ENCODE measurements around the gene RXRA. TPM values are rescaled to one million over a fixed set of nuclear protein-coding genes. Genes with fewer than 3 reads are reported as not detected.

RXRA gene
- total and polyA plus RNA-seq, 2 of the 13 experiments (the other 11 are each of a cell fraction or from before 2014, with no cell fraction given) = 18.9 to 29.2 TPM

DNA sequence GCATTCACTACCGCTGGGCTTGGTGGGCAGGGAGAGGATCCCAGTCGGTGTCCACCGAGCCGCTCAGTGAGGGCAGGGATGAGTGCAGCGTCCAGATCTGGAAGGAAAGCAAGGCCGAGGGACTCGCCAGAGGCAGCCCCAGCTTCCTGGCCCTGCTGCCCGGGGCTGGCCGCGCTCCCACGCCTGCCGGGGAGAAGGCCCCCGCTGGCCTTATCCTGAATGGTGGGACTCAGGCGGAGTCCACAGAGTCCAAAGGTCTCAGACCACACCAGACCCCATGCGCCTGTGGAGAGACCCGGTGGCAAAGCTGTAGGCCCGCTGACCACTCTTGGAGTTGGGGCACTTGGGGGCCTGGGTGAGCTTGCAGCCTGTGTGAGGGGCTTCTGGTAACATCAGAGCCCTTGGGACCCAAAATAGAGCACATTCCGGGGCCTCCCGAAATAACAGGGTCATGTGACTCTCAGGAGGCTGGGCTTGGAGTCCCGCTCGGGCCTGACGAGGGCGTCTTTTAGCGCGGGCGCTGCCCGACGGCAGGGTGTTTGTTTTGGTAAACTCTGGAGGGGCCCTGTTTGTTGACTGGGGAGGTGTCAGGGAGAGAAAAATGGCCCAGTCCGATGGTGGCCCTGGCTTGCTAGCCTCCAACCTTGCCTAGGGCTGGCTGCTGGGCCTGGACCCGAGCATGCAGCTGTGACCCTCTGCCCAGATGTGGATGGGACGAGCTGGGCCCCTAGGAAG is 2.8 kb downstream of the RXRA start (continued):
- no peak for TF ChIP-seq GRHL1 (CRISPR knock-in tag; conservative IDR thresholded peaks at IDR 0.05)
- no peak for TF ChIP-seq RORA (CRISPR knock-in tag; IDR thresholded peaks at IDR 0.05)
- TF ChIP-seq ZNF547 (CRISPR knock-in tag; IDR thresholded peaks at IDR 0.05) = peak; percentile 73; the same call in 1 of the 2 replicates
- TF ChIP-seq ZNF275 (CRISPR knock-in tag; IDR thresholded peaks at IDR 0.05; ENCODE audit: borderline replicate concordance) = peak; percentile 84; the same call in 1 of the 2 replicates
- peak; percentile 87 for TF ChIP-seq ASH2L (IDR thresholded peaks at IDR 0.05; ENCODE audit: insufficient read length, low read depth, low read length)
- no peak for TF ChIP-seq ZFP1 (CRISPR knock-in tag; IDR thresholded peaks at IDR 0.05)
- no peak for TF ChIP-seq ZIK1 (CRISPR knock-in tag; IDR thresholded peaks at IDR 0.05; ENCODE audit: borderline replicate concordance, low read depth)
- peak; percentile 97 for TF ChIP-seq FOXP1 (IDR thresholded peaks at IDR 0.05)
- TF ChIP-seq FOXP1 (CRISPR knock-in tag; IDR thresholded peaks at IDR 0.05) = peak; percentile 99
- peak; percentile 70; the same call in 1 of the 2 replicates for TF ChIP-seq TMF1 (CRISPR knock-in tag; IDR thresholded peaks at IDR 0.05; ENCODE audit: low read depth)
- no peak for TF ChIP-seq ZNF580 (CRISPR knock-in tag; IDR thresholded peaks at IDR 0.05; ENCODE audit: borderline replicate concordance, low read depth)
- no peak for TF ChIP-seq ATF6 (CRISPR knock-in tag; conservative IDR thresholded peaks at IDR 0.05)
- TF ChIP-seq MXD1 (CRISPR knock-in tag; IDR thresholded peaks at IDR 0.05) = peak; percentile 15; the same call in 1 of the 2 replicates
